OCI-LY7 (cell line): Measurements from ENCODE around the gene SH3TC1. TPM values are rescaled to one million over a fixed set of nuclear protein-coding genes. Genes with fewer than 3 reads are reported as not detected.
A peak's percentile ranks its signal among the peaks of the same experiment; 100 is the strongest.

Experiments
- BruUV-seq: library from RNA; stranded (reverse); fragments of 400-500 nt; replicated peaks from 2 replicates; lab custom pipeline; 2021; lab: Mats Ljungman, UMichigan
- CTCF ChIA-PET: fragments of 300-600 bp; sonication (Branson Sonifier 250); formaldehyde crosslinking; loops from one replicate; lab custom pipeline; 2022; ENCODE audit warnings: antibody characterized with exemption; ENCODE audit not compliant: unreplicated experiment; lab: Charles Lee
- POLR2A ChIA-PET: fragments of 300-600 bp; sonication (Branson Sonifier 250); formaldehyde crosslinking; loops from one replicate; lab custom pipeline; 2022; ENCODE audit warnings: antibody characterized with exemption; lab: Charles Lee
- DNase-seq: peaks from one replicate; pipeline ENCODE4 v3.0.0-alpha.2; 2015; ENCODE audit warnings: low spot score
- H2AFZ ChIP-seq: fragments of 200-600 bp; sonication (generic), shearing (Covaris generic); 2 replicates; pipeline ENCODE4 v1.6.1; 2014; ENCODE audit warnings: mild to moderate bottlenecking, antibody characterized with exemption, low read length, moderate library complexity
- H3K27ac ChIP-seq: fragments of 200-600 bp; sonication (generic); 2 replicates; pipeline ENCODE4 v1.5.1; 2014; ENCODE audit warnings: mixed run types, low read depth, mild to moderate bottlenecking, moderate library complexity, low read length, inconsistent platforms; ENCODE audit not compliant: poor library complexity, severe bottlenecking
- H3K36me3 ChIP-seq: fragments of 200-600 bp; sonication (generic); 2 replicates; pipeline ENCODE4 v1.6.1; 2014; ENCODE audit warnings: mild to moderate bottlenecking, antibody characterized with exemption, low read length, moderate library complexity, mixed read lengths; ENCODE audit not compliant: insufficient read depth
- H3K4me1 ChIP-seq: fragments of 200-600 bp; sonication (generic); 2 replicates; pipeline ENCODE4 v1.5.1; 2014; ENCODE audit warnings: mild to moderate bottlenecking, low read length; ENCODE audit not compliant: insufficient read depth, poor library complexity, severe bottlenecking
- H3K4me2 ChIP-seq: fragments of 200-600 bp; sonication (generic); 2 replicates; pipeline ENCODE4 v1.6.1; 2014; ENCODE audit warnings: mild to moderate bottlenecking, low read length
- H3K4me3 ChIP-seq: fragments of 200-600 bp; sonication (generic); 2 replicates; pipeline ENCODE4 v1.5.1; 2014; ENCODE audit warnings: mild to moderate bottlenecking, low read depth, low read length; ENCODE audit not compliant: poor library complexity, severe bottlenecking
- H3K79me2 ChIP-seq: fragments of 200-600 bp; sonication (generic); 2 replicates; pipeline ENCODE4 v1.6.1; 2016; ENCODE audit warnings: low read depth, mild to moderate bottlenecking, low read length, moderate library complexity, mixed read lengths; ENCODE audit not compliant: insufficient read depth
- H3K9me2 ChIP-seq: fragments of 200-600 bp; sonication (generic); 2 replicates; pipeline ENCODE4 v1.6.1; 2016; ENCODE audit warnings: mild to moderate bottlenecking, low read length, mixed read lengths; ENCODE audit not compliant: insufficient read depth
- H3K9me3 ChIP-seq: fragments of 200-600 bp; sonication (generic); 2 replicates; pipeline ENCODE4 v1.6.1; 2014; ENCODE audit warnings: mild to moderate bottlenecking, mixed run types, low read length, mixed read lengths
- H4K20me1 ChIP-seq: fragments of 200-600 bp; sonication (generic); 2 replicates; pipeline ENCODE4 v1.6.1; 2014; ENCODE audit warnings: mild to moderate bottlenecking, antibody characterized with exemption, low read length, moderate library complexity, mixed read lengths; ENCODE audit not compliant: insufficient read depth
- EZH2phosphoT487 ChIP-seq: fragments of 200-600 bp; sonication (generic); IDR thresholded peaks from 2 replicates; pipeline ENCODE4 v1.6.1; 2018; ENCODE audit warnings: low read depth, borderline replicate concordance, mild to moderate bottlenecking, mixed run types, antibody characterized with exemption, low read length, moderate library complexity, mixed read lengths
- intact Hi-C: fragments of 100-400 bp; cut with micrococcal nuclease; formaldehyde crosslinking; loops from one replicate; pipeline ENCODE4 v1.10.0; 2022; ENCODE audit not compliant: unreplicated experiment
- total RNA-seq, 2 experiments: library from RNA; depleted of rRNA in 1 of 2; stranded (reverse); fragments of >200 nt in 1 of 2; shearing (Covaris generic) in 1 of 2; gene quantifications; 2 replicates each; pipeline ENCODE4 v1.2.3, GENCODE V29; 2014 to 2022
- TF ChIP-seq, protein P1 (sequence below): fragments of 200-600 bp; sonication (generic); conservative IDR thresholded peaks from 2 replicates; pipeline ENCODE4 v1.5.1; 2014; ENCODE audit warnings: mild to moderate bottlenecking, antibody characterized with exemption, low read length, moderate library complexity, mixed read lengths

SH3TC1 gene
- total RNA-seq, 2 experiments from 2014 or later: 17.5 to 42.4 TPM

DNA sequence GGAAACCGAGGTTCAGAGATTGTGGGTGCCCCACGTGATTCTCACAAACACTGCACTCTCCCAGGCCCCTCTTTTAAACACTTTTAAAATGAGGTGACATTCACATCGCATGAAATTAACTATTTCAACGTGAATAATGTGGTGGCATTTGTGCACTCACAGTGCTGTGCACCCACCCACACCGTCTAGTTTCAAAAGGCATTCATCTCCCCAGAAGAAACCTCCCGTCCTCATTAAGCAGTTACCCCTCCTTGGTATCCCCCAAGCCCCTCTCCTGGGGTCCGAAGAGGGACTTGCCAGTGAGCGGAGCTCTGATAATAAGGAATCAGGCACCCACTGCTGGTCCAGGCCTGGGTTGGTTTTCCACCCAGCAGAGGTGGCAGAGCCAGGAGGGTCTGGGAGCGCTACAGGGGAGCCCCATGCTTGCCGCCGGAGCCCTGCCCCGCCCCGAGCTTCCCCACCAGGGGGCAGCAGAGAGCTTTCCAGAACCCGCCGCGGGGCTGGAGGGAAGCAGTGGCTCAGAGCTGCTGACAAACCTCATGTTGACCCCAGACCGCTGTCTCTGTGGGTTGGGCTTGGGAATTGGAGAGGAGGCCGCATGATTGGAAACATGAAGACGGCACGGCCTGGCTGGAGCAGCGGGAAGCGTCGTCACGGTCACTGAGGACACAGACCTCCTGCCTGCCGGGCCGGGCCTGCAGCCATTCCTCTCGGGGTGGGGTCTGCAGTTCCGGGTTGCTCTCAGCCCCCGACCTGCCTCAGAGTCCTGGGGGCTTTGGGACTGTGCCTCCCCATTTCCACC lies 43.0 kb downstream of the SH3TC1 start:
- no peaks in the 10 kb centered on the region for H4K20me1 ChIP-seq
- POLR2A ChIA-PET: no interaction called here

DNA sequence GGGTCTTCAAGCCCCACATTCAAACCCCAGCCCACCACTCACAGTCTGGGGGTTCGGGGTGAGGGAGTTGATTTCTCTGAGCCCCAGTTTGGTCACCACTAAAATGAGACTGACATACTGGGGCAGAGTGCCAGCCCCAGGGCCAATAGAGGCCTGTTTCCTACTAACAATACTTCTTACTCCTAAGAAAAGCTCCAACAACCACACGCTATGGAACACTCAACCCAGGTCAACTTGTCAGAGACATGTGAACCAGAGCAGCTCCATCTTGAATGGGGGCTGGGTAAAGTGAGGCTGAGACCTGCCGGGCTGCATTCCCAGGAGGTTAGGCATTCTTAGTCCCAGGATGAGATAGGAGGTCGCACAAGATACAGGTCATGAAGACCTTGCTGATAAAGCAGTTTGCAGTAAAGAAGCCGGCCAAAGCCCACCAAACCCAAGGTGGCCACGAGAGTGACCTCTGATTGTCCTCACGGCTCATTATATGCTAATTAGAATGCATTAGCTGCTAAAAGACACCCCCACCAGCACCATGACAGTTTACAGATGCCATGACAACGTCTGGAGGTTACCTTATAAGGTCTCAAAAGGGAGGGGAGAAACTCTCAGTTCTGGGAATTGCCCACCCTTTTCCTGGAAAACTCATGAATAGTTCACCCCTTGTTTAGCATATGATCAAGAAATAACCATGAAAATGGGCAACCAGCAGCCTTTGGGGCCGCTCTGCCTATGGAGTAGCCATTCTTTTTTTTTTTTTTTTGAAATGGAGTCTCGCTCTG lies 43.9 kb downstream of the SH3TC1 start:
- no TSS peak for BruUV-seq
- CTCF ChIA-PET: interaction anchor here (0.8 to 1.4 kb wide), 3 partner anchors 66 to 153 kb away, joined by 3 read pairs; no protein-coding TSS in a partner anchor
- H3K79me2 ChIP-seq: no peaks in the 10 kb centered on the region
- intact Hi-C loops: loop anchor here (1.0 kb wide), 3 partner anchors 160 to 351 kb away; no protein-coding TSS in a partner anchor
- no peak for DNase-seq
- no peak overlapping the region for H3K4me3 ChIP-seq
- no peaks in the 10 kb centered on the region for H3K9me2 ChIP-seq
- TF ChIP-seq EZH2phosphoT487: no peak
- TF ChIP-seq, protein P1, sequence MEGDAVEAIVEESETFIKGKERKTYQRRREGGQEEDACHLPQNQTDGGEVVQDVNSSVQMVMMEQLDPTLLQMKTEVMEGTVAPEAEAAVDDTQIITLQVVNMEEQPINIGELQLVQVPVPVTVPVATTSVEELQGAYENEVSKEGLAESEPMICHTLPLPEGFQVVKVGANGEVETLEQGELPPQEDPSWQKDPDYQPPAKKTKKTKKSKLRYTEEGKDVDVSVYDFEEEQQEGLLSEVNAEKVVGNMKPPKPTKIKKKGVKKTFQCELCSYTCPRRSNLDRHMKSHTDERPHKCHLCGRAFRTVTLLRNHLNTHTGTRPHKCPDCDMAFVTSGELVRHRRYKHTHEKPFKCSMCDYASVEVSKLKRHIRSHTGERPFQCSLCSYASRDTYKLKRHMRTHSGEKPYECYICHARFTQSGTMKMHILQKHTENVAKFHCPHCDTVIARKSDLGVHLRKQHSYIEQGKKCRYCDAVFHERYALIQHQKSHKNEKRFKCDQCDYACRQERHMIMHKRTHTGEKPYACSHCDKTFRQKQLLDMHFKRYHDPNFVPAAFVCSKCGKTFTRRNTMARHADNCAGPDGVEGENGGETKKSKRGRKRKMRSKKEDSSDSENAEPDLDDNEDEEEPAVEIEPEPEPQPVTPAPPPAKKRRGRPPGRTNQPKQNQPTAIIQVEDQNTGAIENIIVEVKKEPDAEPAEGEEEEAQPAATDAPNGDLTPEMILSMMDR: no peak
- no peak overlapping the region for H3K4me2 ChIP-seq
- POLR2A ChIA-PET: no interaction called here
- H4K20me1 ChIP-seq: no peaks in the 10 kb centered on the region
- no peaks in the 10 kb centered on the region for H3K36me3 ChIP-seq
- H2AFZ ChIP-seq: no peak overlapping the region
- H3K9me3 ChIP-seq: no peaks in the 10 kb centered on the region
- H3K4me1 ChIP-seq: peaks cover 5% of the 10 kb centered on the region
- no peak overlapping the region for H3K27ac ChIP-seq

More for the DNA sequence above, 43.0 kb downstream of the SH3TC1 start:
- Histone ChIP-seq H2AFZ (no peak overlapping the region), H3K4me2 (no peak overlapping the region), H3K4me3 (no peak overlapping the region), H3K9me2 (no peaks in the 10 kb centered on the region), H3K9me3 (no peaks in the 10 kb centered on the region), H3K79me2 (no peaks in the 10 kb centered on the region), H3K4me1 (peaks cover 10% of the 10 kb centered on the region), H3K27ac (no peak overlapping the region), H3K36me3 (no peaks in the 10 kb centered on the region)
- BruUV-seq: no TSS peak
- intact Hi-C loops: loop anchor here (1.0 kb wide), 3 partner anchors 161 to 352 kb away; no protein-coding TSS in a partner anchor
- CTCF ChIA-PET: interaction anchor here (0.5 to 1.4 kb wide), 5 partner anchors 23 to 154 kb away, joined by 3 read pairs; no protein-coding TSS in a partner anchor
- DNase-seq: peak; percentile 77
- TF ChIP-seq, protein P1: peak; percentile 89
- TF ChIP-seq EZH2phosphoT487: no peak
